ENCODE results near the gene TP53INP2.

DNA sequence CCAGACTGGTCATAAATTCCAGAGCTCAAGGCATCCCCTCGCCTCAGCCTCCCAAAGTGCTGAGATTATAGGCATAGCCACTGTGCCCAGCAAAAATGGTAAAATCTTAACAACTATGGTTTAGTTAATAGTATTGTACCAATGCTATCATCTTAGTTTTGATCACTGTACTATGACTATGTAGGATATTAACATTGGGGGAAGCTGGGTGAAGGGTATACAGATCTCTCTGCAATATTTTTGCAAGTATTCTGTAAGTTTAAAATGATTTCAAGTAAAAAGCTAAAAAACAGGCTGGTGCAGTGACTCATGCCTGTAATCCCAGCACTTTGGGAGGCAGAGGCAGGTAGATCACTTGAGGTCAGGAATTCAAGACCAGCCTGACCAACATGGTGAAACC is 35.0 kb upstream of the TP53INP2 start:
- TF ChIP-seq ZNF124 (CRISPR knock-in tag; IDR thresholded peaks at IDR 0.05) (no peak), ZNF33A (CRISPR knock-in tag; IDR thresholded peaks at IDR 0.05; ENCODE audit: borderline replicate concordance) (no peak), POLR2AphosphoS5 (IDR thresholded peaks at IDR 0.05; ENCODE audit: low read depth, low read length) (no peak), CTCF (CRISPR knock-in tag; IDR thresholded peaks at IDR 0.05) (no peak), ZSCAN12 (CRISPR knock-in tag; IDR thresholded peaks at IDR 0.05) (no peak), CBFB (CRISPR knock-in tag; IDR thresholded peaks at IDR 0.05) (no peak), EZH2 (conservative IDR thresholded peaks at IDR 0.05; ENCODE audit: low read depth, low read length) (no peak), CCAR2 (optimal IDR thresholded peaks at IDR 0.05; ENCODE audit: low read depth, low read length) (no peak), POLR2A (IDR thresholded peaks at IDR 0.05; ENCODE audit: insufficient read depth in 1 of 2, low read depth in 2 of 2, low read length in 2 of 2) (no peak), HOXD1 (CRISPR knock-in tag; IDR thresholded peaks at IDR 0.05) (no peak), ARNT (IDR thresholded peaks at IDR 0.05) (no peak), SPEN (CRISPR knock-in tag; IDR thresholded peaks at IDR 0.05; ENCODE audit: low read depth) (no peak)
- TF ChIP-seq, protein P1, sequence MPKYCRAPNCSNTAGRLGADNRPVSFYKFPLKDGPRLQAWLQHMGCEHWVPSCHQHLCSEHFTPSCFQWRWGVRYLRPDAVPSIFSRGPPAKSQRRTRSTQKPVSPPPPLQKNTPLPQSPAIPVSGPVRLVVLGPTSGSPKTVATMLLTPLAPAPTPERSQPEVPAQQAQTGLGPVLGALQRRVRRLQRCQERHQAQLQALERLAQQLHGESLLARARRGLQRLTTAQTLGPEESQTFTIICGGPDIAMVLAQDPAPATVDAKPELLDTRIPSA (CRISPR knock-in tag; IDR thresholded peaks at IDR 0.05; ENCODE audit: borderline replicate concordance) = no peak
- TF ChIP-seq, protein P2, sequence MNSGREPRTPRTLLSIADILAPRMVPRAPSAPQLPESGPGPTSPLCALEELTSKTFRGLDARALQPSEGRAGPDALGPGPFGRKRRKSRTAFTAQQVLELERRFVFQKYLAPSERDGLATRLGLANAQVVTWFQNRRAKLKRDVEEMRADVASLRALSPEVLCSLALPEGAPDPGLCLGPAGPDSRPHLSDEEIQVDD (CRISPR knock-in tag; IDR thresholded peaks at IDR 0.05; ENCODE audit: borderline replicate concordance) = no peak
